Measurements from ENCODE around the gene STX10. TPM values are rescaled to one million over a fixed set of nuclear protein-coding genes. Genes with fewer than 3 reads are reported as not detected.

STX10 gene
- total and polyA plus RNA-seq, 7 donors, result 18.5 to 63.3 (median 20.4) TPM

- peak within 1 kb of the TSS; percentile 79 for H3K27ac ChIP-seq
- intact Hi-C loops (cut with DNase I), result no loop called here
- no peak for TF ChIP-seq CTCF (IDR thresholded peaks at IDR 0.05)
- 0 to 1% (median 0%) methylated on average over 51 of the region's 51 CpGs for WGBS, 3 donors
- peak within 1 kb of the TSS; percentile 80 for H3K4me3 ChIP-seq
- peaks cover 37% of the 10 kb centered on the region for H3K4me1 ChIP-seq
- peak; percentile 82 to 89 (median 85) for ATAC-seq
- no peaks in the 10 kb centered on the region for H3K27me3 ChIP-seq (ENCODE audit: insufficient read depth in 3 of 3, low read length in 2 of 3)
- peaks cover 3 to 33% of the 10 kb centered on the region in 2 donors for H3K36me3 ChIP-seq (ENCODE audit: insufficient read depth in 1 of 2, low read depth in 1 of 2)
- no peaks in the 10 kb centered on the region for H3K9me3 ChIP-seq
- peak; percentile 95 to 96 for DNase-seq
Measured at GRCh38 chr19:13116282-13117175, 33.6 kb downstream of the STX10 start, which contains the start of gene TRMT1. Gene TRMT1 (minus strand): TSS chr19:13116740. CDS start chr19:13116399, 341 bp downstream.

DNA sequence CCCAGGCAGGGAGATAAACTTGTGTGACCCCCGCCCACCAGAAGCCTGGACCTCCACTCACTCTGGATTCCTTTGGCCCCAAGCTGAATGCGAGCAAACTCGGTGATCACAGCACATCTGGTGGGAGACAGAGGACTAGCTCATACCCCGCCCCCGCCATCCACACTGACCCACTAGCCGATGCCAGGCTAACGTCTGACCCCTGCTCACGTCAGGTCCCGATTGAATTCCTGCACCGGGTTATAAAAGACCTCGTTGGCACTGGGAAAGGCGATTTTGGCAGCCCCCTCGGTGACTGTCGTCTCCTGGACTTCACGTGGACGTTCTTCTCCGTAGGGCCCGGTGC, 34.3 kb downstream of the STX10 start:
- no peak for TF ChIP-seq CTCF (IDR thresholded peaks at IDR 0.05)
- 1 to 2% (median 1%) methylated on average over 17 to 18 of the region's 18 CpGs for WGBS, 3 donors

DNA sequence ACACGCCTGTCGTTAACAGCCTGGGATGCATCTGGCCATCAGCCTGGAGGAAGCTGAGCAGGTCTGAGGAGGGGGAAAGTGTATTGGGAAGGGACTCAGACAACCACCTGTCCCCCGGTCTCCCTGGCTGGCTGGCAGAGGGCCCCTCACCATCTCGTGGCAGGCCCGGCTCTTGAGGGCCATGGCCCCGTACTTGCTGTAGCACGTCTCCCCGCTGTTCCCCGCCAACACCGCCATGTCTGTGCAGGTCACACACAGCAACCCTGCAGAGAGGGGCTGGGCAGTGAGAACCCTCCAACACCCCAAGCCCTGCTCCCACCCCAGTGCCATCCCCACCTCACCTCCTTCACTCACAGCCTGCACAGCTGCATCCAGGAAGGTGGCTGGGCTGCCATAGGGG, 37.6 kb downstream of the STX10 start:
- peaks cover 24% of the 10 kb centered on the region for H3K4me1 ChIP-seq
- intact Hi-C loops (cut with DNase I), result no loop called here
- TF ChIP-seq CTCF (IDR thresholded peaks at IDR 0.05), result no peak
- WGBS, 3 donors, result 89 to 95% (median 94%) methylated on average over 10 of the region's 10 CpGs
- DNase-seq, result no peak
- H3K9me3 ChIP-seq, result no peaks in the 10 kb centered on the region
- H3K27ac ChIP-seq, result no peak overlapping the region
- H3K36me3 ChIP-seq (ENCODE audit: insufficient read depth in 1 of 2, low read depth in 1 of 2), result peaks cover 3 to 66% of the 10 kb centered on the region in 2 donors
- ATAC-seq, result no peak
- no peaks in the 10 kb centered on the region for H3K27me3 ChIP-seq (ENCODE audit: insufficient read depth in 3 of 3, low read length in 2 of 3)
- H3K4me3 ChIP-seq, result no peak overlapping the region

More for the DNA sequence above, 34.3 kb downstream of the STX10 start:
- peaks cover 3 to 36% of the 10 kb centered on the region in 2 donors for H3K36me3 ChIP-seq (ENCODE audit: insufficient read depth in 1 of 2, low read depth in 1 of 2)
- no peaks in the 10 kb centered on the region for H3K27me3 ChIP-seq (ENCODE audit: insufficient read depth in 3 of 3, low read length in 2 of 3)
- H3K27ac ChIP-seq, result peak overlapping the region; percentile 79
- H3K4me1 ChIP-seq, result peaks cover 37% of the 10 kb centered on the region
- DNase-seq, result no peak
- peak overlapping the region; percentile 80 for H3K4me3 ChIP-seq
- no peak for ATAC-seq
- intact Hi-C loops (cut with DNase I), result no loop called here
- H3K9me3 ChIP-seq, result no peaks in the 10 kb centered on the region

DNA sequence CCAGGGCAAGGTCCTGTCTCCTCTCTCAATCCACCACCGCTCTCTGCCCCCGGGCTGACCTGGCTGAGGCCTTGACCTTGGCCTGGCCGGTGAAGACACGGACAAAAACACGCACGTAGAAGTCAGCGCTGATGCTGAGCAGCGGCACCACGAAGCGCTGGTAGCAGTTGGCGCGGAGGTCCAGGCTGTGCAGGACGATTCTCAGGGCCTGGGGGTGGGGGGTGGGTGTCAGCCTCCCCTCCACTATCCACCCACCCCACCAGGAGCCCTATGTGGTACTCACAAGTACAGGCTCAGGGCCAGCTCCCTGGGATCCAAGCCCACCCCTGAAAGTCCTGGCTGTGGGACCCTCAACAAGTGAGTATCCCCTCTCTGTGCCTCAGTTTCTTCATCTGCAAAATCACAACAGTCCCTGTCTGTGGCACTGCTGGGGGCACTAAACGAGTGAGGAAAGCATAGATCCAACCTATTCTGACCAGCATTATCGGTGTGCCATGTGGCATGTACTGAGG, 40.0 kb downstream of the STX10 start:
- ATAC-seq, result no peak
- intact Hi-C loops (cut with DNase I), result no loop called here
- H3K9me3 ChIP-seq, result no peaks in the 10 kb centered on the region
- 88 to 95% (median 94%) methylated on average over 15 of the region's 15 CpGs for WGBS, 3 donors
- H3K36me3 ChIP-seq (ENCODE audit: insufficient read depth in 1 of 2, low read depth in 1 of 2), result peaks cover 3 to 83% of the 10 kb centered on the region in 2 donors
- no peak overlapping the region for H3K4me3 ChIP-seq
- H3K27me3 ChIP-seq (ENCODE audit: insufficient read depth in 3 of 3, low read length in 2 of 3), result no peaks in the 10 kb centered on the region
- TF ChIP-seq CTCF (IDR thresholded peaks at IDR 0.05), result no peak
- peaks cover 8% of the 10 kb centered on the region for H3K4me1 ChIP-seq
- DNase-seq, result no peak
- no peak overlapping the region for H3K27ac ChIP-seq
